SK-N-SH treated with all-trans-retinoic acid at 6 μM for 48 hours (cell line): ENCODE measurements around the gene CAMK2N2.

ENCODE experiments used
- ATAC-seq: fragments of 200-7000 bp; cut with Tn5 transposase; 3 replicates; pipeline ENCODE4 v1.9.1; 2020; ENCODE audit warnings: mild to moderate bottlenecking, moderate library complexity
- ARNTL ChIP-seq: fragments of 450-650 bp; formaldehyde crosslinking; IDR thresholded peaks from 2 replicates; pipeline ENCODE4 v1.5.0; 2020; ENCODE audit warnings: low read depth, mild to moderate bottlenecking, moderate library complexity, borderline replicate concordance
- BACH2 ChIP-seq: fragments of 250-450 bp; sonication (Bioruptor Pico); IDR thresholded peaks from 2 replicates; pipeline ENCODE4 v1.9.0; 2021; ENCODE audit warnings: mild to moderate bottlenecking, borderline replicate concordance
- CREB5 ChIP-seq: fragments of 250-450 bp; sonication (Bioruptor Pico); IDR thresholded peaks from 2 replicates; pipeline ENCODE4 v1.5.1; 2020; ENCODE audit warnings: low read depth, mild to moderate bottlenecking, moderate library complexity
- CSDC2 ChIP-seq: fragments of 250-450 bp; sonication (Bioruptor Pico); IDR thresholded peaks from 2 replicates; pipeline ENCODE4 v1.5.0; 2020; ENCODE audit warnings: mild to moderate bottlenecking, moderate library complexity
- CSRNP3 ChIP-seq: fragments of 250-450 bp; sonication (Bioruptor Pico); IDR thresholded peaks from 2 replicates; pipeline ENCODE4 v1.5.1; 2021; ENCODE audit warnings: mild to moderate bottlenecking, moderate library complexity
- GLIS3 ChIP-seq: fragments of 250-450 bp; sonication (Bioruptor Pico); IDR thresholded peaks from 2 replicates; pipeline ENCODE4 v1.5.0; 2020; ENCODE audit warnings: mild to moderate bottlenecking, moderate library complexity
- ISL1 ChIP-seq: fragments of 250-450 bp; sonication (Bioruptor Pico); IDR thresholded peaks from 2 replicates; pipeline ENCODE4 v2.1.2; 2022; ENCODE audit warnings: mild to moderate bottlenecking, moderate library complexity
- POU6F1 ChIP-seq: fragments of 250-450 bp; sonication (Bioruptor Pico); IDR thresholded peaks from 2 replicates; pipeline ENCODE4 v1.8.0; 2021; ENCODE audit warnings: low read depth, mild to moderate bottlenecking, moderate library complexity, borderline replicate concordance
- PPARA ChIP-seq: fragments of 250-450 bp; sonication (Bioruptor Pico); IDR thresholded peaks from 2 replicates; pipeline ENCODE4 v1.5.0; 2020; ENCODE audit warnings: mild to moderate bottlenecking, borderline replicate concordance
- SNAI2 ChIP-seq: fragments of 250-450 bp; sonication (Bioruptor Pico); IDR thresholded peaks from 2 replicates; pipeline ENCODE4 v1.5.0; 2020; ENCODE audit warnings: mild to moderate bottlenecking, moderate library complexity
- TCF4 ChIP-seq: fragments of 250-450 bp; sonication (Bioruptor Pico); IDR thresholded peaks from 2 replicates; pipeline ENCODE4 v1.8.0; 2021; ENCODE audit warnings: mild to moderate bottlenecking, moderate library complexity, borderline replicate concordance
- TOX ChIP-seq: fragments of 250-450 bp; sonication (Bioruptor Pico); IDR thresholded peaks from 2 replicates; pipeline ENCODE4 v1.8.0; 2021; ENCODE audit warnings: mild to moderate bottlenecking, moderate library complexity, borderline replicate concordance
- TSHZ2 ChIP-seq: fragments of 250-450 bp; sonication (Bioruptor Pico); IDR thresholded peaks from 2 replicates; pipeline ENCODE4 v1.5.0; 2020; ENCODE audit warnings: mild to moderate bottlenecking, moderate library complexity
- ZC3H10 ChIP-seq: fragments of 250-450 bp; sonication (Bioruptor Pico); IDR thresholded peaks from 2 replicates; pipeline ENCODE4 v1.5.1; 2021; ENCODE audit warnings: mild to moderate bottlenecking, moderate library complexity
- ZFP3 ChIP-seq: fragments of 250-450 bp; sonication (Bioruptor Pico); IDR thresholded peaks from 2 replicates; pipeline ENCODE4 v1.5.0; 2020; ENCODE audit warnings: mild to moderate bottlenecking, moderate library complexity
- ZFP30 ChIP-seq: fragments of 450-650 bp; formaldehyde crosslinking; IDR thresholded peaks from 2 replicates; pipeline ENCODE4 v1.5.0; 2022; ENCODE audit warnings: mild to moderate bottlenecking, moderate library complexity
- ZNF8 ChIP-seq: fragments of 450-650 bp; formaldehyde crosslinking; IDR thresholded peaks from 2 replicates; pipeline ENCODE4 v1.5.0; 2020; ENCODE audit warnings: mild to moderate bottlenecking, moderate library complexity

The CAMK2N2 gene

GRCh38 chr3:184308744-184309143 is 47.4 kb upstream of the CAMK2N2 start (continued):
- TF ChIP-seq GLIS3 (CRISPR knock-in tag), result no peak
- TF ChIP-seq, all 23 proteins: peak for 0

GRCh38 chr3:184307915-184308314 is 46.6 kb upstream of the CAMK2N2 start:
- no peak for TF ChIP-seq ISL1 (CRISPR knock-in tag)
- no peak for TF ChIP-seq TSHZ2 (CRISPR knock-in tag)
- no peak for TF ChIP-seq POU6F1 (CRISPR knock-in tag)
- TF ChIP-seq CSRNP3 (CRISPR knock-in tag), result no peak
- no peak for TF ChIP-seq BACH2 (CRISPR knock-in tag)
- no peak for TF ChIP-seq TCF4 (CRISPR knock-in tag)
- TF ChIP-seq ARNTL, result no peak
- TF ChIP-seq ZC3H10 (CRISPR knock-in tag), result no peak
- TF ChIP-seq ZFP30 (CRISPR knock-in tag), result no peak
- TF ChIP-seq TOX (CRISPR knock-in tag), result no peak
- ATAC-seq, result no peak

- no peak for TF ChIP-seq ZFP3 (CRISPR knock-in tag)
- no peak for TF ChIP-seq PPARA
- no peak for TF ChIP-seq TOX (CRISPR knock-in tag)
- TF ChIP-seq SNAI2 (CRISPR knock-in tag), result no peak
- TF ChIP-seq CSRNP3 (CRISPR knock-in tag), result no peak
- TF ChIP-seq GLIS3 (CRISPR knock-in tag), result no peak
- TF ChIP-seq TCF4 (CRISPR knock-in tag), result no peak
- TF ChIP-seq POU6F1 (CRISPR knock-in tag), result no peak
- TF ChIP-seq ZFP30 (CRISPR knock-in tag), result no peak
- TF ChIP-seq CREB5 (CRISPR knock-in tag), result no peak
- TF ChIP-seq CSDC2 (CRISPR knock-in tag), result no peak
- no peak for TF ChIP-seq ZNF8 (CRISPR knock-in tag)
- no peak for TF ChIP-seq TSHZ2 (CRISPR knock-in tag)
- TF ChIP-seq, all 23 proteins: peak for 0
- no peak for ATAC-seq
Measured at GRCh38 chr3:184306341-184306972, 45.1 kb upstream of the CAMK2N2 start.
